Measurements from ENCODE around the gene NLGN1. TPM values are rescaled to one million over a fixed set of nuclear protein-coding genes. Genes with fewer than 3 reads are reported as not detected.

The NLGN1 gene
- total and polyA plus RNA-seq, 9 of the 15 experiments (the other 6 are each of a cell fraction or from before 2014, with no cell fraction given), result under 0.01 to 0.01 TPM; not detected in 7

- no peaks in the 10 kb centered on the region for H3K79me2 ChIP-seq (ENCODE audit: control insufficient read depth, insufficient read depth, low read length)
- WGBS (ENCODE audit: insufficient coverage, low coverage, missing lambda C conversion rate), result 1% methylated on average over 40 of the region's 47 CpGs
- H3K27ac ChIP-seq (ENCODE audit: extremely low read depth, low read depth, low read length), result no peak overlapping the region
- in situ Hi-C loops (cut with MboI) (no loop called here), intact Hi-C loops (cut with micrococcal nuclease) (no loop called here)
- ChIA-PET POLR2A (no interaction called here), CTCF (ENCODE audit: low intra/inter-chr PET ratio) (no interaction called here)
- H3K9me1 ChIP-seq (ENCODE audit: control insufficient read depth, insufficient read depth, low read length), result no peaks in the 10 kb centered on the region
- FAIRE-seq, result no peak
- no peak for DNase-seq (ENCODE audit: extremely low read depth in 1 of 4, low spot score in 3 of 4)
- no peaks in the 10 kb centered on the region for H3K36me3 ChIP-seq (ENCODE audit: control insufficient read depth, insufficient read depth, low read length)
- ATAC-seq, result no peak
- BruUV-seq (replicated peaks), result no TSS peak
- H3K4me3 ChIP-seq, result no peak overlapping the region
- H3K27me3 ChIP-seq (ENCODE audit: control insufficient read depth in 2 of 2, insufficient read depth in 2 of 2, low read length in 2 of 2), result no peaks in the 10 kb centered on the region
- H3K9me3 ChIP-seq (replicated peaks; ENCODE audit: control insufficient read depth, insufficient read depth, low read depth, low read length), result no peaks in the 10 kb centered on the region
- no peak overlapping the region for H3K4me2 ChIP-seq (ENCODE audit: insufficient read depth, low read length)
- no peak overlapping the region for H3K9ac ChIP-seq (ENCODE audit: insufficient read depth in 1 of 2, low read depth in 2 of 2, low read length in 2 of 2)
- no peaks in the 10 kb centered on the region for H4K20me1 ChIP-seq (replicated peaks; ENCODE audit: control insufficient read depth, insufficient read depth, low read length)
- H3K4me1 ChIP-seq (replicated peaks in 1 of 2; ENCODE audit: control insufficient read depth in 2 of 2, insufficient read depth in 2 of 2, low read length in 2 of 2), result no peaks in the 10 kb centered on the region
- H2AFZ ChIP-seq (ENCODE audit: low read depth, low read length), result no peak overlapping the region
- no peak for TF ChIP-seq TSHZ1 (CRISPR knock-in tag; IDR thresholded peaks at IDR 0.05)
- no peak for TF ChIP-seq FOXJ2 (tag; IDR thresholded peaks at IDR 0.05)
- no peak for TF ChIP-seq XRCC4 (IDR thresholded peaks at IDR 0.05; ENCODE audit: extremely low read depth, insufficient read depth, insufficient read length)
- no peak for TF ChIP-seq PRMT5 (CRISPR knock-in tag; IDR thresholded peaks at IDR 0.05)
- no peak for TF ChIP-seq HDAC8 (tag; IDR thresholded peaks at IDR 0.05)
- TF ChIP-seq HMBOX1 (IDR thresholded peaks at IDR 0.05), result no peak
- TF ChIP-seq TAF15 (IDR thresholded peaks at IDR 0.05; ENCODE audit: low read depth, low read length), result no peak
- TF ChIP-seq JUNB (CRISPR knock-in tag; conservative IDR thresholded peaks at IDR 0.05), result no peak
- no peak for TF ChIP-seq FUS (optimal IDR thresholded peaks at IDR 0.05; ENCODE audit: low read depth, low read length)
Measured at GRCh38 chr3:173584838-173585831, 187.6 kb downstream of the NLGN1 start.
